ENCODE measurements around the gene TMEM270. TPM values are rescaled to one million over a fixed set of nuclear protein-coding genes. Genes with fewer than 3 reads are reported as not detected.

TMEM270 gene
- total and polyA plus RNA-seq, 10 of the 15 experiments (the other 5 are each of a cell fraction or from before 2014, with no cell fraction given) = not detected

- H2AFZ ChIP-seq (ENCODE audit: control insufficient read depth, low read depth, low read length) = no peak overlapping the region
- H3K36me3 ChIP-seq (ENCODE audit: control insufficient read depth in 2 of 2, insufficient read depth in 2 of 2, low read length in 1 of 2) = no peaks in the 10 kb centered on the region
- no peaks in the 10 kb centered on the region for H3K79me2 ChIP-seq (ENCODE audit: control insufficient read depth, insufficient read depth, low read length)
- H3K4me2 ChIP-seq (ENCODE audit: control insufficient read depth, insufficient read depth) = no peak overlapping the region
- no peak overlapping the region for H3K9ac ChIP-seq (ENCODE audit: control insufficient read depth, insufficient read depth, low read length)
- ChIA-PET CTCF (interaction anchor here (0.6 to 1.6 kb wide), 4 partner anchors 42 to 1071 kb away, joined by 3 to 8 read pairs (median 4); no protein-coding TSS in a partner anchor), RAD21 (ENCODE audit: unreplicated experiment) (no interaction called here), SMC1A (ENCODE audit: uncharacterized antibody, unreplicated experiment) (interaction anchor here (1.0 kb wide), 1 partner anchor 9 kb away, joined by 3 read pairs; no protein-coding TSS in a partner anchor), POLR2A (no interaction called here)
- H3K4me3 ChIP-seq = no peak overlapping the region
- FAIRE-seq (no peak), ATAC-seq (peak; percentile 55; the same call in 1 of the 3 replicates), DNase-seq (ENCODE audit: low read depth, low spot score) (no peak)
- 0% methylated on average over 1 of the region's 1 CpG for WGBS (ENCODE audit: insufficient coverage, insufficient replicate concordance, low lambda C conversion rate, missing lambda C conversion rate)
- no peaks in the 10 kb centered on the region for H3K27me3 ChIP-seq (replicated peaks in 1 of 2; ENCODE audit: control insufficient read depth in 2 of 2, insufficient read depth in 2 of 2, low read length in 1 of 2)
- intact Hi-C loops (cut with micrococcal nuclease; ENCODE audit: unreplicated experiment) (no loop called here), in situ Hi-C loops (cut with MboI) (no loop called here)
- no TSS peak for BruUV-seq (replicated peaks)
- TF ChIP-seq ASH2L (IDR thresholded peaks at IDR 0.05; ENCODE audit: borderline replicate concordance, low read depth) = no peak
- 0 out of 2 replicates have a peak, but pooled peaks have one; percentile 9 for TF ChIP-seq BCL11A (IDR thresholded peaks at IDR 0.05; ENCODE audit: low read depth, low read length)
- no peak for TF ChIP-seq NBN (IDR thresholded peaks at IDR 0.05)
- peak; percentile 73 for TF ChIP-seq JUNB (IDR thresholded peaks at IDR 0.05)
- 0 out of 2 replicates have a peak, but pooled peaks have one; percentile 13 for TF ChIP-seq RUNX3 (IDR thresholded peaks at IDR 0.05; ENCODE audit: low read length)
- TF ChIP-seq YY1 (IDR thresholded peaks at IDR 0.05; ENCODE audit: low read depth, low read length) = no peak
- no peak for TF ChIP-seq RFX5 (IDR thresholded peaks at IDR 0.05; ENCODE audit: low read depth, low read length)
- TF ChIP-seq IRF4 (IDR thresholded peaks at IDR 0.05; ENCODE audit: low read depth, low read length) = 0 out of 2 replicates have a peak, but pooled peaks have one; percentile 14
- TF ChIP-seq TCF3 (IDR thresholded peaks at IDR 0.05; ENCODE audit: borderline replicate concordance, insufficient read depth, low read depth, low read length) = 0 out of 2 replicates have a peak, but pooled peaks have one; percentile 17
- no peaks in the 10 kb centered on the region for H3K4me1 ChIP-seq (ENCODE audit: control insufficient read depth, insufficient read depth, low read length)
- no peak overlapping the region for H3K27ac ChIP-seq (ENCODE audit: control insufficient read depth, insufficient read depth)
- no peaks in the 10 kb centered on the region; the same call in 2 of the 3 replicates for H3K9me3 ChIP-seq (replicated peaks; ENCODE audit: control insufficient read depth, insufficient read depth, low read length)
- H4K20me1 ChIP-seq (ENCODE audit: control insufficient read depth, insufficient read depth) = no peaks in the 10 kb centered on the region
Measured at GRCh38 chr7:73896454-73896853, 35.5 kb downstream of the TMEM270 start.

- Histone ChIP-seq H3K4me3 (no peak overlapping the region), H3K27ac (ENCODE audit: control insufficient read depth, insufficient read depth) (no peak overlapping the region), H3K9ac (ENCODE audit: control insufficient read depth, insufficient read depth, low read length) (no peak overlapping the region), H3K79me2 (ENCODE audit: control insufficient read depth, insufficient read depth, low read length) (no peaks in the 10 kb centered on the region), H3K9me3 (replicated peaks; ENCODE audit: control insufficient read depth, insufficient read depth, low read length) (no peaks in the 10 kb centered on the region; the same call in 2 of the 3 replicates), H4K20me1 (ENCODE audit: control insufficient read depth, insufficient read depth) (no peaks in the 10 kb centered on the region), H3K4me1 (ENCODE audit: control insufficient read depth, insufficient read depth, low read length) (no peaks in the 10 kb centered on the region), H2AFZ (ENCODE audit: control insufficient read depth, low read depth, low read length) (no peak overlapping the region), H3K27me3 (replicated peaks in 1 of 2; ENCODE audit: control insufficient read depth in 2 of 2, insufficient read depth in 2 of 2, low read length in 1 of 2) (no peaks in the 10 kb centered on the region), H3K36me3 (ENCODE audit: control insufficient read depth in 2 of 2, insufficient read depth in 2 of 2, low read length in 1 of 2) (no peaks in the 10 kb centered on the region), H3K4me2 (ENCODE audit: control insufficient read depth, insufficient read depth) (no peak overlapping the region)
- RAD21 ChIA-PET (ENCODE audit: unreplicated experiment) = no interaction called here
- intact Hi-C loops (cut with micrococcal nuclease; ENCODE audit: unreplicated experiment) = no loop called here
- no peak for FAIRE-seq
- in situ Hi-C loops (cut with MboI) = no loop called here
- BruUV-seq (replicated peaks) = no TSS peak
- POLR2A ChIA-PET = interaction anchor here (0.6 kb wide), 1 partner anchor 81 kb away, joined by 4 read pairs; no protein-coding TSS in a partner anchor
- CTCF ChIA-PET = no interaction called here
- no peak for DNase-seq (ENCODE audit: low read depth, low spot score)
- WGBS (ENCODE audit: insufficient coverage, insufficient replicate concordance, low lambda C conversion rate, missing lambda C conversion rate) = 54% methylated on average over 15 of the region's 15 CpGs
- SMC1A ChIA-PET (ENCODE audit: uncharacterized antibody, unreplicated experiment) = no interaction called here
- ATAC-seq = no peak
- TF ChIP-seq HDAC2 (IDR thresholded peaks at IDR 0.05) (no peak), RAD51 (IDR thresholded peaks at IDR 0.05) (no peak), MAX (IDR thresholded peaks at IDR 0.05; ENCODE audit: low read depth, low read length) (no peak), RELA (IDR thresholded peaks at IDR 0.05; ENCODE audit: borderline replicate concordance, partially characterized antibody) (no peak), SUPT20H (IDR thresholded peaks at IDR 0.05; ENCODE audit: borderline replicate concordance, control insufficient read depth, low read depth, low read length) (no peak)
- TF ChIP-seq, protein P1, sequence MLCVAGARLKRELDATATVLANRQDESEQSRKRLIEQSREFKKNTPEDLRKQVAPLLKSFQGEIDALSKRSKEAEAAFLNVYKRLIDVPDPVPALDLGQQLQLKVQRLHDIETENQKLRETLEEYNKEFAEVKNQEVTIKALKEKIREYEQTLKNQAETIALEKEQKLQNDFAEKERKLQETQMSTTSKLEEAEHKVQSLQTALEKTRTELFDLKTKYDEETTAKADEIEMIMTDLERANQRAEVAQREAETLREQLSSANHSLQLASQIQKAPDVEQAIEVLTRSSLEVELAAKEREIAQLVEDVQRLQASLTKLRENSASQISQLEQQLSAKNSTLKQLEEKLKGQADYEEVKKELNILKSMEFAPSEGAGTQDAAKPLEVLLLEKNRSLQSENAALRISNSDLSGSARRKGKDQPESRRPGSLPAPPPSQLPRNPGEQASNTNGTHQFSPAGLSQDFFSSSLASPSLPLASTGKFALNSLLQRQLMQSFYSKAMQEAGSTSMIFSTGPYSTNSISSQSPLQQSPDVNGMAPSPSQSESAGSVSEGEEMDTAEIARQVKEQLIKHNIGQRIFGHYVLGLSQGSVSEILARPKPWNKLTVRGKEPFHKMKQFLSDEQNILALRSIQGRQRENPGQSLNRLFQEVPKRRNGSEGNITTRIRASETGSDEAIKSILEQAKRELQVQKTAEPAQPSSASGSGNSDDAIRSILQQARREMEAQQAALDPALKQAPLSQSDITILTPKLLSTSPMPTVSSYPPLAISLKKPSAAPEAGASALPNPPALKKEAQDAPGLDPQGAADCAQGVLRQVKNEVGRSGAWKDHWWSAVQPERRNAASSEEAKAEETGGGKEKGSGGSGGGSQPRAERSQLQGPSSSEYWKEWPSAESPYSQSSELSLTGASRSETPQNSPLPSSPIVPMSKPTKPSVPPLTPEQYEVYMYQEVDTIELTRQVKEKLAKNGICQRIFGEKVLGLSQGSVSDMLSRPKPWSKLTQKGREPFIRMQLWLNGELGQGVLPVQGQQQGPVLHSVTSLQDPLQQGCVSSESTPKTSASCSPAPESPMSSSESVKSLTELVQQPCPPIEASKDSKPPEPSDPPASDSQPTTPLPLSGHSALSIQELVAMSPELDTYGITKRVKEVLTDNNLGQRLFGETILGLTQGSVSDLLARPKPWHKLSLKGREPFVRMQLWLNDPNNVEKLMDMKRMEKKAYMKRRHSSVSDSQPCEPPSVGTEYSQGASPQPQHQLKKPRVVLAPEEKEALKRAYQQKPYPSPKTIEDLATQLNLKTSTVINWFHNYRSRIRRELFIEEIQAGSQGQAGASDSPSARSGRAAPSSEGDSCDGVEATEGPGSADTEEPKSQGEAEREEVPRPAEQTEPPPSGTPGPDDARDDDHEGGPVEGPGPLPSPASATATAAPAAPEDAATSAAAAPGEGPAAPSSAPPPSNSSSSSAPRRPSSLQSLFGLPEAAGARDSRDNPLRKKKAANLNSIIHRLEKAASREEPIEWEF (IDR thresholded peaks at IDR 0.05; ENCODE audit: insufficient replicate concordance, low read depth, low read length) = no peak
Measured at GRCh38 chr7:73899731-73900142, 38.8 kb downstream of the TMEM270 start.
